ENCODE data around the gene UBE2N. TPM values are rescaled to one million over a fixed set of nuclear protein-coding genes. Genes with fewer than 3 reads are reported as not detected.

The UBE2N gene
- total and polyA plus RNA-seq, 8 donors = 82.2 to 154 (median 137) TPM

DNA sequence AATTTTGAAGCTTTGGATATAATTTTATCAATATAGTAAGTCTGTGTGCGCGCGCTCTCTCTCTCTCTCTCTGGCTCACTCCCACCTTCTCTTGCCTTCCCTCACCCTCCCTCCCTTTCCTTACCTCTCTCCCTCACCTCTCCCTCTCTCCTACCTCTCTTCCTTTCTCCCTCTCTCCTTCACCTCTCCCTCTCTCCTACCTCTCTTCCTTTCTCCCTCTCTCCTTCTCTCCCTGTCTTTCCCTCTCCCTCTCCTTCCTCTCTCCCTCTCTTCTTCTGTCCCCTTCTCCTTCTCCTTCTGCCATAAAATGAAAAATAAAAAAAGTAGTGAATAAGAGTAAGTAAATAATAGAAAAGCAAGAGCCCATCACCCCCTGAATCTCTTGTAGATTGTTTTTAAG lies 73.0 kb downstream of the UBE2N start:
- H3K36me3 ChIP-seq = no peaks in the 10 kb centered on the region
- ATAC-seq (no peak), DNase-seq (no peak)
- no peaks in the 10 kb centered on the region for H3K27me3 ChIP-seq
- H3K4me3 ChIP-seq = no peak overlapping the region
- no peaks in the 10 kb centered on the region for H3K4me1 ChIP-seq
- H3K9me3 ChIP-seq = no peaks in the 10 kb centered on the region
- TF ChIP-seq, protein P1, sequence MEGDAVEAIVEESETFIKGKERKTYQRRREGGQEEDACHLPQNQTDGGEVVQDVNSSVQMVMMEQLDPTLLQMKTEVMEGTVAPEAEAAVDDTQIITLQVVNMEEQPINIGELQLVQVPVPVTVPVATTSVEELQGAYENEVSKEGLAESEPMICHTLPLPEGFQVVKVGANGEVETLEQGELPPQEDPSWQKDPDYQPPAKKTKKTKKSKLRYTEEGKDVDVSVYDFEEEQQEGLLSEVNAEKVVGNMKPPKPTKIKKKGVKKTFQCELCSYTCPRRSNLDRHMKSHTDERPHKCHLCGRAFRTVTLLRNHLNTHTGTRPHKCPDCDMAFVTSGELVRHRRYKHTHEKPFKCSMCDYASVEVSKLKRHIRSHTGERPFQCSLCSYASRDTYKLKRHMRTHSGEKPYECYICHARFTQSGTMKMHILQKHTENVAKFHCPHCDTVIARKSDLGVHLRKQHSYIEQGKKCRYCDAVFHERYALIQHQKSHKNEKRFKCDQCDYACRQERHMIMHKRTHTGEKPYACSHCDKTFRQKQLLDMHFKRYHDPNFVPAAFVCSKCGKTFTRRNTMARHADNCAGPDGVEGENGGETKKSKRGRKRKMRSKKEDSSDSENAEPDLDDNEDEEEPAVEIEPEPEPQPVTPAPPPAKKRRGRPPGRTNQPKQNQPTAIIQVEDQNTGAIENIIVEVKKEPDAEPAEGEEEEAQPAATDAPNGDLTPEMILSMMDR (IDR thresholded peaks at IDR 0.05) = no peak
- no peak overlapping the region for H3K27ac ChIP-seq
- intact Hi-C loops (cut with DNase I) = no loop called here

DNA sequence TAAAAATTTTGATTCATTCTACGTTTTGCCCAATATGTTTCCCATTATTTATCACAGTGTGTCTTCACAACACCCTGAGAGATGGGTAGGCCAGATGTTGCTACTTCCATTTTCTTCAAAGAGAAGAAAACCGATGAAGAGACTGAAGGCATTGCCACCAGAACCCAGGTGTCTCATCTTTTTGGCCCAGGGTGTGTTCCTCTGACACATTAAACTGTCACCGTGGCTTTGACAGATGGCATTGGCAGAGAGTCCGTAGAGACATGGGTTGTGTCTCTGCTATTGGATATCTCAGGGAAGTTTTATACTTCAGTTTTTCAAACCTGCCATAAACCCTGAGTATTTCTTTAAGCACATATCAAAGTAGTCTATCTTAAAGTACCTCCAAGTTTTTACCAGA lies 75.3 kb downstream of the UBE2N start:
- H3K4me1 ChIP-seq = no peaks in the 10 kb centered on the region
- no peak overlapping the region for H3K27ac ChIP-seq
- intact Hi-C loops (cut with DNase I) = no loop called here
- ATAC-seq (no peak), DNase-seq (no peak)
- no peak overlapping the region for H3K4me3 ChIP-seq
- no peaks in the 10 kb centered on the region for H3K9me3 ChIP-seq
- H3K36me3 ChIP-seq = no peaks in the 10 kb centered on the region
- TF ChIP-seq, protein P1 (IDR thresholded peaks at IDR 0.05) = no peak
- no peaks in the 10 kb centered on the region for H3K27me3 ChIP-seq

DNA sequence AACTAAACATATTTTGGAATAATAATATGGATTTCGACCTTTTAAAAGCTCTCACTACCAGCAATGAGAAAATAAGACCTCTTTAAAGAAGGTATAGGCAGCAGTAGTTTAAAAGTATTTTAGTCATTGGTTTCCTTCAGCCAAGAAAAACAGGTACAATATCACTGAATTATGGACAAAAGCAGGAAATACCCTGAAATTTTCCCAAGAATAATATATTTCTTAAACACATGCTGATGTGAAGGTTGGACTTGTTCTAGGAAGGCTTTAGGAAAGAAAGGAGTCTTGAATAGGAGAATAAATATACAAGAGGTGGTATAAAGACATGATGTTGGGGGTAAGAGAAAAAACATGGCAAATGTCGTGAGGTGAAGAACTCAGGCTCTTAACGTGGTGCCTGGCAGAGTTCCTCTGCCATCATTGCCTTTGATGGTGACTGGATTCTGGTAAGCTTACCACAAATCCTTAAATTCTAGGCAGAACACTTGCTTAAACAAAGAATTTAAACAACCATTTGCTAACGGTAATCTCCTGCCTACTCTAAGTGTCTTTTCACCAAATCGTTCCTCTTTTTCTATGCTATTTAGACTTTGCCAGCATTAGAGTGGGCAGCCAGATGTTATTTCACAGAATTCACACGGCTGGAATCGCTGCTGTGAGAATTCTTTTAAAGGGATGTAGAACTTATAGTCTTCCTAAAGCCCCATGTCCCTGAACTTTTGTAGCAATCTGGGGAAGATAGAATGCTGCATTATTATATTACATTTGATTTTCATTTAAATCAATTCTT lies 75.9 kb downstream of the UBE2N start:
- no peaks in the 10 kb centered on the region for H3K4me1 ChIP-seq
- H3K36me3 ChIP-seq = no peaks in the 10 kb centered on the region
- no peaks in the 10 kb centered on the region for H3K27me3 ChIP-seq
- ATAC-seq = no peak
- intact Hi-C loops (cut with DNase I) = no loop called here
- DNase-seq = no peak
- no peaks in the 10 kb centered on the region for H3K9me3 ChIP-seq
- TF ChIP-seq, protein P1 (IDR thresholded peaks at IDR 0.05) = no peak
- H3K4me3 ChIP-seq = no peak overlapping the region
- no peak overlapping the region for H3K27ac ChIP-seq

DNA sequence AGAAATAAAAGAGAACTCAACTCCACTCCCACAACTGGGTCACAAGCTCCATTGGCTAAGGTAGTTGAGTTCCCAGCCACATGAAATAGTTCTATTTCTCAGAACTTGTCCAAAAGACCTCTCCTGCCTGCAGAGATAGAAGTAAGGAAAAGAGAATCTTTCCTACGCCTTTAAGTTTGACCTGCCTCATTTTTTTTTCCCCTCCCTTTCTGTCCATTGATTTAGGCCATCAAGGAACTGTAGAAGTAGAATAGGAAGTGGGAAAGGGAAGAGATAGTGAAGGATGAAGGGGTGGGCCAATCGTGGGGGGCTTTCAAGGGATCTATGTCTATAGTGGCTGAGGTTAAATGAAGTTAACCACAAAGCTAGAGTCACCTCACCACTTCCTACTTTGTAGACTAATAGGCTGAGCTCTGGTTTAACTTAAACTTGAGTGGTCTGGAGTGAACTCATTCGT lies 77.9 kb downstream of the UBE2N start:
- Histone ChIP-seq H3K4me3 (no peak overlapping the region), H3K27ac (no peak overlapping the region), H3K9me3 (no peaks in the 10 kb centered on the region), H3K4me1 (no peaks in the 10 kb centered on the region), H3K36me3 (no peaks in the 10 kb centered on the region), H3K27me3 (no peaks in the 10 kb centered on the region)
- DNase-seq (no peak), ATAC-seq (no peak)
- TF ChIP-seq, protein P1 (IDR thresholded peaks at IDR 0.05) = no peak
- intact Hi-C loops (cut with DNase I) = no loop called here

DNA sequence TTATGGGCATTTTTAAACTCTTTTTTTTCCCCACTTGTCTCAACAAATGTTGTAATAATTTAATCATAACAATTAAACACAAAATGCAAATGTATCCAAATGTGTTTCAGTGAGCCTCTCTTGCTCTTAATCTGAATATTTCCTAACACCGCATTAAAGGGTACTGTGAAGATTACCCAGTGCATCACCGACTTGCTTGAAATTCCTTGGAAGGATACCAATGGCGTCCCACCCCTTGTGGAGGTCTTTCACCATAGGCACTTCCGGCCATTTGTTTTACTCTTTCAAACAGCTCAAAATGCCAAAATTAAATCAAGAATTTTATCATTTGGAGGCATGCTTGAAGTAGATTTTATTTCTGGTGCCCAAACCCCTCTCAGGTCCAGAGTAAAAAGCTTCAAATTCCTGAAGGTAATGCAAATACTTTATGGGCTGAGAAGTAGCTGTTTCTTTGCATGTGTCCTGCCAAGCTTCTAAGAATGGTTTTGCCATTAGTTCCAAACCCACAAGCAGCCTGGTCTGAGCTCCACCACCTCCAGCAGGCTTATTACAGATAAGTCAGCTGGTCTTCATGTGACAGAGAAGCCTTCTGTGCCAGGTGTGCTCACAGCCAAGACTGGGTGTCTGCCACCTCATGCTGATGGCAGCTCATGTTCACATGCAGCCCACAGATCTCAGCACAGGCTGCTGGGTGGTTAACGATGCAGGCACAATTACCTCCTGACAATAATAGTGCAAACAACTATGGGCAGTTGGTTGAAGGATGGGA lies 80.4 kb downstream of the UBE2N start:
- Histone ChIP-seq H3K27me3 (no peaks in the 10 kb centered on the region), H3K36me3 (no peaks in the 10 kb centered on the region), H3K4me1 (no peaks in the 10 kb centered on the region), H3K27ac (no peak overlapping the region), H3K9me3 (no peaks in the 10 kb centered on the region), H3K4me3 (no peak overlapping the region)
- ATAC-seq (peak; percentile 66), DNase-seq (peak in 1 of 4 donors; percentile 39)
- intact Hi-C loops (cut with DNase I) = no loop called here
- TF ChIP-seq, protein P1 (IDR thresholded peaks at IDR 0.05) = no peak

Measured in left lung (tissue), 10 donors.